Myocyte (in vitro differentiated cells): ENCODE data around the gene C16orf74. TPM values are rescaled to one million over a fixed set of nuclear protein-coding genes. Genes with fewer than 3 reads are reported as not detected.
A peak's percentile ranks its signal among the peaks of the same experiment; 100 is the strongest.

Experiments
- DNase-seq: peaks from one replicate; pipeline ENCODE4 v3.0.0-alpha.2; 2012; ENCODE audit warnings: low read depth
- total RNA-seq: library from RNA; depleted of rRNA; stranded (reverse); fragments of >200 nt; gene quantifications from 2 replicates; pipeline ENCODE4 v1.2.3, GENCODE V29; 2014

Gene C16orf74
- total RNA-seq, 1 donor from 2014 or later = 0.16 TPM

GRCh38 chr16:85718682-85719081, 32.2 kb downstream of the C16orf74 start:
- DNase-seq = no peak

- DNase-seq = no peak
These were observed 32.8 kb downstream of the C16orf74 start for GRCh38 chr16:85718153-85718477.

GRCh38 chr16:85717393-85718152, 33.3 kb downstream of the C16orf74 start:
- DNase-seq = peak; percentile 73

GRCh38 chr16:85716680-85717038, 34.2 kb downstream of the C16orf74 start:
- DNase-seq = no peak

- DNase-seq = no peak
These were observed 34.7 kb downstream of the C16orf74 start for GRCh38 chr16:85716022-85716679.

GRCh38 chr16:85715169-85716021, 35.5 kb downstream of the C16orf74 start:
- DNase-seq = peak; percentile 72

- DNase-seq = no peak
These were observed 38.1 kb downstream of the C16orf74 start for GRCh38 chr16:85712801-85713200.

GRCh38 chr16:85711982-85712587, 38.8 kb downstream of the C16orf74 start:
- DNase-seq = no peak

GRCh38 chr16:85710732-85711131, 40.2 kb downstream of the C16orf74 start:
- DNase-seq = no peak

GRCh38 chr16:85709766-85710585, 40.9 kb downstream of the C16orf74 start:
- no peak for DNase-seq

GRCh38 chr16:85708338-85708737, 42.6 kb downstream of the C16orf74 start:
- no peak for DNase-seq

GRCh38 chr16:85707528-85708095, 43.3 kb downstream of the C16orf74 start:
- DNase-seq = no peak

GRCh38 chr16:85706449-85707034, 44.4 kb downstream of the C16orf74 start:
- DNase-seq = no peak

- DNase-seq = no peak
These were observed 45.7 kb downstream of the C16orf74 start for GRCh38 chr16:85704900-85705846.

- DNase-seq = no peak
These were observed 46.9 kb downstream of the C16orf74 start for GRCh38 chr16:85704011-85704410.

GRCh38 chr16:85699628-85700027, 51.3 kb downstream of the C16orf74 start:
- DNase-seq = peak; percentile 33

- DNase-seq = no peak
These were observed 51.8 kb downstream of the C16orf74 start for GRCh38 chr16:85698935-85699558.

GRCh38 chr16:85698459-85698891, 52.4 kb downstream of the C16orf74 start:
- DNase-seq = no peak
